ENCODE results near the gene TCF4. TPM values are rescaled to one million over a fixed set of nuclear protein-coding genes. Genes with fewer than 3 reads are reported as not detected.

Gene TCF4
- total RNA-seq, 1 experiment from 2014 or later, result 104 TPM

GRCh38 chr18:55479656-55480420, 108.2 kb downstream of the TCF4 start (continued):
- TF ChIP-seq AR (CRISPR knock-in tag; IDR thresholded peaks at IDR 0.05) (no peak), RELA (CRISPR knock-in tag; IDR thresholded peaks at IDR 0.05; ENCODE audit: borderline replicate concordance) (no peak), NR1H2 (CRISPR knock-in tag; IDR thresholded peaks at IDR 0.05) (no peak)

- DNase-seq (ENCODE audit: low spot score), result no peak
- POLR2A ChIA-PET, result no interaction called here
Observed at GRCh38 chr18:55477860-55478581, 110.0 kb downstream of the TCF4 start.

More at GRCh38 chr18:55477860-55478581, 110.0 kb downstream of the TCF4 start:
- no peak for TF ChIP-seq ZBTB43 (CRISPR knock-in tag; IDR thresholded peaks at IDR 0.05)
- TF ChIP-seq USF2 (CRISPR knock-in tag; IDR thresholded peaks at IDR 0.05), result no peak
- no peak for TF ChIP-seq USF1 (CRISPR knock-in tag; IDR thresholded peaks at IDR 0.05)
- no peak for TF ChIP-seq GRHL2 (CRISPR knock-in tag; IDR thresholded peaks at IDR 0.05; ENCODE audit: insufficient replicate concordance, severe bottlenecking)
- TF ChIP-seq MLX (CRISPR knock-in tag; IDR thresholded peaks at IDR 0.05), result no peak
- TF ChIP-seq ZNF232 (CRISPR knock-in tag; IDR thresholded peaks at IDR 0.05), result no peak
- no peak for TF ChIP-seq ZNF425 (CRISPR knock-in tag; conservative IDR thresholded peaks at IDR 0.05)
- no peak for TF ChIP-seq ATF6 (CRISPR knock-in tag; IDR thresholded peaks at IDR 0.05)
- no peak for TF ChIP-seq TP53 (CRISPR knock-in tag; IDR thresholded peaks at IDR 0.05)
- TF ChIP-seq SOX15 (CRISPR knock-in tag; IDR thresholded peaks at IDR 0.05), result no peak
- TF ChIP-seq ZNF317 (CRISPR knock-in tag; IDR thresholded peaks at IDR 0.05; ENCODE audit: borderline replicate concordance, low read depth), result no peak
- no peak for TF ChIP-seq ZNF138 (CRISPR knock-in tag; conservative IDR thresholded peaks at IDR 0.05)
- H3K36me3 Mint-ChIP-seq, result peaks cover 14% of the 10 kb centered on the region
- H3K4me3 Mint-ChIP-seq, result no peak overlapping the region
- H3K27me3 Mint-ChIP-seq (ENCODE audit: low read depth), result no peaks in the 10 kb centered on the region
- CTCF ChIA-PET, result no interaction called here
- ATAC-seq, result no peak
- peak overlapping the region; percentile 73 for H3K27ac Mint-ChIP-seq
- 0 out of 2 replicates have a peak, but pooled peaks cover 4% of the 10 kb centered on the region for H3K9me3 Mint-ChIP-seq
- peaks cover 49% of the 10 kb centered on the region for H3K4me1 Mint-ChIP-seq

All from WTC11 (cell line).